WTC11 (cell line): ENCODE results near the gene SLC29A1. TPM values are rescaled to one million over a fixed set of nuclear protein-coding genes. Genes with fewer than 3 reads are reported as not detected.
A peak's percentile ranks its signal among the peaks of the same experiment; 100 is the strongest.

Experiments
- ATAC-seq: fragments of 200-7000 bp; cut with Tn5 transposase; 2 replicates; pipeline ENCODE4 v1.10.0; 2021; ENCODE audit warnings: mild to moderate bottlenecking, moderate library complexity
- CTCF ChIA-PET: fragments of 300-600 bp; sonication (Branson Sonifier 250); formaldehyde crosslinking; loops from one replicate; lab custom pipeline; 2021; ENCODE audit warnings: antibody characterized with exemption; lab: Charles Lee
- POLR2A ChIA-PET: fragments of 350-600 bp; sonication (Branson Sonifier 250); formaldehyde crosslinking; loops from one replicate; lab custom pipeline; 2021; ENCODE audit warnings: antibody characterized with exemption; lab: Charles Lee
- DNase-seq: peaks from one replicate; pipeline ENCODE4 v3.0.0; 2021; ENCODE audit warnings: low spot score
- H3K27ac Mint-ChIP-seq: 2 replicates; pipeline ENCODE4 v1.8.0; 2021; ENCODE audit warnings: mixed read lengths
- H3K27me3 Mint-ChIP-seq: 2 replicates; pipeline ENCODE4 v1.8.0; 2021; ENCODE audit warnings: low read depth, mild to moderate bottlenecking, moderate library complexity, mixed read lengths
- H3K36me3 Mint-ChIP-seq: 2 replicates; pipeline ENCODE4 v1.8.0; 2021; ENCODE audit warnings: mixed read lengths
- H3K4me1 Mint-ChIP-seq: 2 replicates; pipeline ENCODE4 v1.8.0; 2022; ENCODE audit warnings: mixed read lengths
- H3K4me3 Mint-ChIP-seq: 2 replicates; pipeline ENCODE4 v1.8.0; 2021; ENCODE audit warnings: mild to moderate bottlenecking, moderate library complexity, mixed read lengths
- H3K9me3 Mint-ChIP-seq: 2 replicates; pipeline ENCODE4 v1.8.0; 2021; ENCODE audit warnings: mixed read lengths
- ETV6 ChIP-seq: sonication (generic); formaldehyde crosslinking; IDR thresholded peaks from 2 replicates; pipeline ENCODE4 v1.8.1; 2022; ENCODE audit warnings: mild to moderate bottlenecking, missing genetic modification reagents
- OVOL2 ChIP-seq: fragments of 250-450 bp; sonication (Bioruptor Pico); IDR thresholded peaks from 2 replicates; pipeline ENCODE4 v1.9.0; 2021; ENCODE audit warnings: mild to moderate bottlenecking, borderline replicate concordance
- RORB ChIP-seq: fragments of 250-450 bp; sonication (Bioruptor Pico); IDR thresholded peaks from 2 replicates; pipeline ENCODE4 v1.9.0; 2021; ENCODE audit warnings: mild to moderate bottlenecking
- SMAD3 ChIP-seq: sonication (generic); formaldehyde crosslinking; IDR thresholded peaks from 2 replicates; pipeline ENCODE4 v1.8.0; 2022; ENCODE audit warnings: missing genetic modification reagents, mild to moderate bottlenecking, borderline replicate concordance
- SMAD4 ChIP-seq: sonication (generic); formaldehyde crosslinking; IDR thresholded peaks from 2 replicates; pipeline ENCODE4 v1.8.0; 2022; ENCODE audit warnings: mild to moderate bottlenecking, missing genetic modification reagents
- TCF7 ChIP-seq: sonication (generic); formaldehyde crosslinking; IDR thresholded peaks from 2 replicates; pipeline ENCODE4 v1.8.0; 2022; ENCODE audit warnings: mild to moderate bottlenecking, low read depth, missing genetic modification reagents, moderate library complexity
- ZNF263 ChIP-seq: sonication (generic); formaldehyde crosslinking; IDR thresholded peaks from 2 replicates; pipeline ENCODE4 v1.8.1; 2022; ENCODE audit warnings: low read depth, mild to moderate bottlenecking, moderate library complexity, missing genetic modification reagents
- ZNF671 ChIP-seq: fragments of 250-450 bp; sonication (Bioruptor Pico); IDR thresholded peaks from 2 replicates; pipeline ENCODE4 v1.8.0; 2021; ENCODE audit warnings: mild to moderate bottlenecking
- total RNA-seq: library from RNA; stranded (reverse); gene quantifications from 3 replicates; pipeline ENCODE4 v1.2.3, GENCODE V29; 2021
- TF ChIP-seq, protein P1 (sequence below): fragments of 250-450 bp; sonication (Bioruptor Pico); IDR thresholded peaks from 2 replicates; pipeline ENCODE4 v1.9.0; 2021; ENCODE audit warnings: moderate library complexity, mild to moderate bottlenecking, inconsistent platforms, borderline replicate concordance
- TF ChIP-seq, protein P2 (sequence below): sonication (generic); formaldehyde crosslinking; IDR thresholded peaks from 2 replicates; pipeline ENCODE4 v1.8.0; 2023; ENCODE audit warnings: missing genetic modification reagents
- TF ChIP-seq, protein P3 (sequence below): sonication (generic); formaldehyde crosslinking; IDR thresholded peaks from 2 replicates; pipeline ENCODE4 v1.8.0; 2023; ENCODE audit warnings: missing genetic modification reagents, mild to moderate bottlenecking, borderline replicate concordance
- TF ChIP-seq, protein P4 (sequence below): fragments of 250-450 bp; sonication (Bioruptor Pico); IDR thresholded peaks from 2 replicates; pipeline ENCODE4 v1.9.0; 2021; ENCODE audit warnings: mild to moderate bottlenecking

Gene SLC29A1
- total RNA-seq, 1 experiment from 2014 or later = 139 TPM

DNA sequence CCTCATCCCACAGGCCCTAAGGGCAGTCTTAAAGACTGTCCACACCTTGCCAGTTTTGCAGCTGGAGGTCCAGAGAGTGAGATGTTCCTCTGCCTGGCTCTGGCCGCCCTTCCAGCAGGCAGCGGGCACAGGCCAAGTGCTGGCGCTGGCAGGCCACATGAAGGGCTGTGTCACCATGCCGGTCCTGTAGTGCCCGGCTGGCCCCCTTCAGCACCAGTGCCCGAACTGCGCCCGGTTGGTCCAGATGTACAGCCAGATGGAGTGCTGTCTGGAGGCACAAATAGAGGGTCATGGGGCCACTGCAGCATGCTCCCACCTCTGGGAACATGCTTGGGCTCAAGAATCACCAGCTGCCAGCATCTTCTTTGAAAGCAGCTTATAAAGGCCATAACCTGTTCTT is 38.2 kb downstream of the SLC29A1 start (continued):
- no peak for TF ChIP-seq RORB (CRISPR knock-in tag)

DNA sequence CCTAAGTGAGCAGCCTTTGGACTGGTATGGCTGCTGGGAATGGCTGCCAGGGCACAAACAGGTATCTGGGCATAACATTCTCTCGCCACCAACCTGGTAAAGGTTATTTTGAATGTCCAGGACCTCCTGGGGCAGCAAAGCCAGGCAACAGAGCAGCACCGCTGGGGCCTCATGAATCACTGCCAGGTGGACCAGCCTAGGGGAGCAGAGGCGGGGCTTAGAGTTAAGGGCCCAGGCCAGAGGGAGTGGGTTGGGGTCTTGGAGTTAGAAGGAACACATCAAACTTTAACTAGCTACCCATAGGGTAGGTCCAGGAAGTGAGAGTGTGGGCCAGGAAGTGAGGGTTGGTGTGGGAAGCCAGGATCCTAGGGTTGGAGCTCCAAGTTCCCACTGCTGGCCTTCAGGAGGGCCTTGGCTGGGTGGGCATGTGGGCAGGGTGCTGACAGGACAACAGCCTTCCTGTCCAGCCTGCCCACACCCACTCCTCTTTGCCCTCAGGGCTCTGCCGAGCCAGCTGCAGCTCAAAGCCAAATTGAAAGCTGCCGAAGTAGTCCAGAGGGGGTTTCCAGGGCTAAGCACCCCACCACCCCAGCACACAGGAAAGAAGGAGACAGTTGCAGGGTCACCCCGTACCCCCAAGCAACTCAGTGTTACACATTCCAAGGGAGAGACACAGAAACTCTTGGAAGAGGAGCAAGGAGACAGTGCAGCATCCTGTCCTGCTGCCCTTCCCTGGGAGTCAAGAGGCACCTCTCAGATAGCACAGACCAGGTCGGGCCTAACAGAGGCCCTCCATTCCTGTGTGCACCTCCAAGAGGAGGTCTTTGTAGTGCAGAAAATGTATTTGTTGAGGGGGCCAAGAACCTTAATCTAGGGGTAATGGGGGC is 39.3 kb downstream of the SLC29A1 start:
- DNase-seq (no peak), ATAC-seq (no peak)
- Mint-ChIP-seq H3K9me3 (no peaks in the 10 kb centered on the region), H3K36me3 (peaks cover 4% of the 10 kb centered on the region; the same call in 1 of the 2 replicates), H3K4me1 (peaks cover 32% of the 10 kb centered on the region), H3K27ac (no peak overlapping the region), H3K4me3 (peak overlapping the region; percentile 95), H3K27me3 (peaks cover 9% of the 10 kb centered on the region)
- ChIA-PET POLR2A (interaction anchor here (1.2 kb wide), 1 partner anchor 16 kb away, joined by 3 read pairs; the partner anchor contains the start of gene HSP90AB1), CTCF (interaction anchor here (0.6 to 1.7 kb wide), 3 partner anchors 42 to 1275 kb away, joined by 3 to 6 read pairs (median 4); no protein-coding TSS in a partner anchor)
- TF ChIP-seq SMAD3 (CRISPR knock-in tag) = no peak
- TF ChIP-seq OVOL2 (CRISPR knock-in tag) = no peak
- TF ChIP-seq SMAD4 (CRISPR knock-in tag) = no peak
- TF ChIP-seq, protein P1, sequence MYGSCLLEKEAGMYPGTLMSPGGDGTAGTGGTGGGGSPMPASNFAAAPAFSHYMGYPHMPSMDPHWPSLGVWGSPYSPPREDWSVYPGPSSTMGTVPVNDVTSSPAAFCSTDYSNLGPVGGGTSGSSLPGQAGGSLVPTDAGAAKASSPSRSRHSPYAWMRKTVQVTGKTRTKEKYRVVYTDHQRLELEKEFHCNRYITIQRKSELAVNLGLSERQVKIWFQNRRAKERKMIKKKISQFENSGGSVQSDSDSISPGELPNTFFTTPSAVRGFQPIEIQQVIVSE (CRISPR knock-in tag) = no peak
- no peak for TF ChIP-seq ZNF263 (CRISPR knock-in tag)
- TF ChIP-seq, protein P2, sequence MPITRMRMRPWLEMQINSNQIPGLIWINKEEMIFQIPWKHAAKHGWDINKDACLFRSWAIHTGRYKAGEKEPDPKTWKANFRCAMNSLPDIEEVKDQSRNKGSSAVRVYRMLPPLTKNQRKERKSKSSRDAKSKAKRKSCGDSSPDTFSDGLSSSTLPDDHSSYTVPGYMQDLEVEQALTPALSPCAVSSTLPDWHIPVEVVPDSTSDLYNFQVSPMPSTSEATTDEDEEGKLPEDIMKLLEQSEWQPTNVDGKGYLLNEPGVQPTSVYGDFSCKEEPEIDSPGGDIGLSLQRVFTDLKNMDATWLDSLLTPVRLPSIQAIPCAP = no peak
- no peak for TF ChIP-seq TCF7 (CRISPR knock-in tag)
- TF ChIP-seq, protein P3, sequence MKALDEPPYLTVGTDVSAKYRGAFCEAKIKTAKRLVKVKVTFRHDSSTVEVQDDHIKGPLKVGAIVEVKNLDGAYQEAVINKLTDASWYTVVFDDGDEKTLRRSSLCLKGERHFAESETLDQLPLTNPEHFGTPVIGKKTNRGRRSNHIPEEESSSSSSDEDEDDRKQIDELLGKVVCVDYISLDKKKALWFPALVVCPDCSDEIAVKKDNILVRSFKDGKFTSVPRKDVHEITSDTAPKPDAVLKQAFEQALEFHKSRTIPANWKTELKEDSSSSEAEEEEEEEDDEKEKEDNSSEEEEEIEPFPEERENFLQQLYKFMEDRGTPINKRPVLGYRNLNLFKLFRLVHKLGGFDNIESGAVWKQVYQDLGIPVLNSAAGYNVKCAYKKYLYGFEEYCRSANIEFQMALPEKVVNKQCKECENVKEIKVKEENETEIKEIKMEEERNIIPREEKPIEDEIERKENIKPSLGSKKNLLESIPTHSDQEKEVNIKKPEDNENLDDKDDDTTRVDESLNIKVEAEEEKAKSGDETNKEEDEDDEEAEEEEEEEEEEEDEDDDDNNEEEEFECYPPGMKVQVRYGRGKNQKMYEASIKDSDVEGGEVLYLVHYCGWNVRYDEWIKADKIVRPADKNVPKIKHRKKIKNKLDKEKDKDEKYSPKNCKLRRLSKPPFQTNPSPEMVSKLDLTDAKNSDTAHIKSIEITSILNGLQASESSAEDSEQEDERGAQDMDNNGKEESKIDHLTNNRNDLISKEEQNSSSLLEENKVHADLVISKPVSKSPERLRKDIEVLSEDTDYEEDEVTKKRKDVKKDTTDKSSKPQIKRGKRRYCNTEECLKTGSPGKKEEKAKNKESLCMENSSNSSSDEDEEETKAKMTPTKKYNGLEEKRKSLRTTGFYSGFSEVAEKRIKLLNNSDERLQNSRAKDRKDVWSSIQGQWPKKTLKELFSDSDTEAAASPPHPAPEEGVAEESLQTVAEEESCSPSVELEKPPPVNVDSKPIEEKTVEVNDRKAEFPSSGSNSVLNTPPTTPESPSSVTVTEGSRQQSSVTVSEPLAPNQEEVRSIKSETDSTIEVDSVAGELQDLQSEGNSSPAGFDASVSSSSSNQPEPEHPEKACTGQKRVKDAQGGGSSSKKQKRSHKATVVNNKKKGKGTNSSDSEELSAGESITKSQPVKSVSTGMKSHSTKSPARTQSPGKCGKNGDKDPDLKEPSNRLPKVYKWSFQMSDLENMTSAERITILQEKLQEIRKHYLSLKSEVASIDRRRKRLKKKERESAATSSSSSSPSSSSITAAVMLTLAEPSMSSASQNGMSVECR (CRISPR knock-in tag) = no peak
- TF ChIP-seq, protein P4, sequence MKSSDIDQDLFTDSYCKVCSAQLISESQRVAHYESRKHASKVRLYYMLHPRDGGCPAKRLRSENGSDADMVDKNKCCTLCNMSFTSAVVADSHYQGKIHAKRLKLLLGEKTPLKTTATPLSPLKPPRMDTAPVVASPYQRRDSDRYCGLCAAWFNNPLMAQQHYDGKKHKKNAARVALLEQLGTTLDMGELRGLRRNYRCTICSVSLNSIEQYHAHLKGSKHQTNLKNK (CRISPR knock-in tag) = no peak
- no peak for TF ChIP-seq ETV6 (CRISPR knock-in tag)

DNA sequence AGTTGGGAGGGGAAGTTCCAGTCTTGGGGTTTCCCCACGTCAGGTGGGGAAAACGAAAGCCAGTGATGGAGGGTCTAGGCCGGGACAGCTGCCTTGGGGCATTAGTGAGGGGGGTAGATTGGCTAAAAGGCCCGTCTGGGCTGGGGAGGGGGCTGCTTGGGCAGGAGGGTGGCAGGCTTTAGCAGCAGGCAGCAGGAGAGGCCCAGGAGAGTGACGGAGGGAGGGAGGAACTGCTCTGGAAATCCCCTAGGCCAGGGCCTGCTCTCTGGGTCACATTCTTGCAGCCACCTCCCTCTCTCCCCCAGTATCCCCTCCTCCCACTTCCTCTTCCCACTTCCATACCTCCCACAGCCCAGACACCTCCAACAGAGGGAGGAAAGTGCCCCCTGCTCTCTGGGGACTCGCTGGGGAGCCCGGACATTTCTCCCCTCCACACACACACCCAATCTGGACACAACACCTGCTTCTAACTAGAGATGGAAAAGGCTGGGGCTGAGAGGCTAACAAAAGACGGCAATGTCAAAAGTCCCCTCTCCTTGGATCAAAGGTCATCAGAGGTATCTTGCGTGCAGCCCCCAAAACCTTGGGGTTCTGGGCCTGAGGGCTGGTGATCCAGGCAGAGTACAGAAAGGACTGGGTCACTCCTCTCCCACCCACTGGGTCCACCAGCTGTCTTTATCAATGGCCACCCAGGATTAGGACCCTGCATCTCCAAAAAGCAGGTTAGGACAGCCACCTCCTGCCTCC is 40.1 kb downstream of the SLC29A1 start:
- H3K9me3 Mint-ChIP-seq = no peaks in the 10 kb centered on the region
- TF ChIP-seq ETV6 (CRISPR knock-in tag) (peak; percentile 71), ZNF671 (CRISPR knock-in tag) (no peak)
- ChIA-PET CTCF (interaction anchor here (1.0 to 1.5 kb wide), 2 partner anchors 49 to 167 kb away, joined by 4 read pairs; partner anchors contain the start of gene AARS2), POLR2A (interaction anchor here (1.2 kb wide), 1 partner anchor 17 kb away, joined by 3 read pairs; the partner anchor contains the start of gene HSP90AB1)
- no peak overlapping the region for H3K27ac Mint-ChIP-seq
- H3K4me3 Mint-ChIP-seq = peak overlapping the region; percentile 95
- peaks cover 4% of the 10 kb centered on the region; the same call in 1 of the 2 replicates for H3K36me3 Mint-ChIP-seq
- peaks cover 33% of the 10 kb centered on the region for H3K4me1 Mint-ChIP-seq
- DNase-seq = no peak
- peaks cover 12% of the 10 kb centered on the region for H3K27me3 Mint-ChIP-seq
- ATAC-seq = peak; percentile 7
